Limb (tissue), 2 donors: ENCODE data around the gene COX15.
"Not testable (repeated sequence)": the region's sequence is repeated elsewhere in the genome, so short reads cannot be mapped to it uniquely, and the experiment has no call there.

Experiments
- DNase-seq, 2 donors: peaks; one replicate each; pipeline ENCODE4 v3.0.0-alpha.2; 2016; ENCODE audit errors: extremely low spot score in 2 of 2

Gene COX15

DNA sequence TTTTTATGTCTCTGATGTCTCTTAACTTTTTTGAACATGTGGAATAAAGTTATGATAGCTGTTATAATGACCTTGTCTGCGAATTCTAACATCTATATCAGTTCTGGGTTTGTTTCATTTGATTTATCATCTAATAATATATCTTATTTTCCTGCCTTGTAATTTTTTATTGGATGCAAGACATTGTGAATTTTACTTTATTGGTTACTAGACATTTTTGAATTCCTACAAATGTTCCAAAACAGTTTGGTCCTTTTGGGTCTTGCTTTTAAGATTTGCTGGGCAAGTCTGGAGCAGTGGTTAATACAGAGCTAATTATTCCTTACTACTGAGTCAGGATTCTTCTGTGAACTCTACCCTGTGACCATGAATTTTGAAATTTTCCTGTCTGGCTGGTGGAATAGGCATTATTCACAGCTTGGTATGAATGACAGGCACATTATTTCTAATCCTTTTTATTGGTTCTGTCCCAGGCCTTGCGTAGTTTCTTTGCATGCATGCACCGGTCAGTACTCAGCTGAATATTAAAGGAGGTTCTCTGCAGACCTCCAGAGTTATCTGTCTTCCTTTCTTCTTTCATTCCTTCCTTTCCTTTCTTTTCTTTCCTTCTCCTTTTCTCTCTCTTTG is 9.1 kb upstream of the COX15 start:
- DNase-seq, result no peak

DNA sequence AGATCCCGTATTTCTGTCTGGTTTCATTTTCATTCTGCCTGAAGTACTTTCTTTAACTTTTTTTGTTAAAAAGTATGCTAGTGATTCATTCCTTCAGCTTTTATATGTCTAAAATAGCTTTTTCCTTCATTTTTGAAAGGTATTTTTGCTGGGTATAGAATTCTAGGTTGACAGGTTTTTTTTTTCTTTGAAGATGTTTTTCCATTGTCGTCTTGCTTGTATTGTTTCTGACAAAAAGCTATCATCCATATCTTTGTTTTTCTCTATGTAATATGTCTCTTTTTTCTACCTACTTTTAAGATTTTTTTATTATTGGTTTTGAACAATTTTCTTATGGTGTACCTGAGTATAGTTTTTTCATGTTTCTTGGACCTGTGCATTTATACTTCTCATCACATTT is 8.3 kb upstream of the COX15 start:
- no peak for DNase-seq

DNA sequence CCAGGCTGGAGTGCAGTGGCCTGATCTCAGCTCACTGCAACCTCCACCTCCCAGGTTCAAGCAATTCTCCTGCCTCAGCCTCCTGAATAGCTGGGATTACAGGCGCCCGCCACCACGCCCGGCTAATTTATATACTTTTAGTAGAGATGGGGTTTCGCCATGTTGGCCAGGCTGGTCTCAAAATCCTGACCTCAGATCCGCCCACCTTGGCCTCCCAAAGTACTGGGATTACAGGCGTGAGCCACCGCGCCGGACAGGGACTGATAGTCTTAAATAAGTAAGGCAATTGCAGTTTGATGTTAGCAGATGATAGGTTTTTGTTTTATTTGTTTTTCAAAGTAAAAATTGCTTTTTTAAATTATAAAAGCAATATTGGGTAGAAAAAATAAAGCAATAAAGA is 2.2 kb upstream of the COX15 start:
- DNase-seq, result not testable (repeated sequence)

DNA sequence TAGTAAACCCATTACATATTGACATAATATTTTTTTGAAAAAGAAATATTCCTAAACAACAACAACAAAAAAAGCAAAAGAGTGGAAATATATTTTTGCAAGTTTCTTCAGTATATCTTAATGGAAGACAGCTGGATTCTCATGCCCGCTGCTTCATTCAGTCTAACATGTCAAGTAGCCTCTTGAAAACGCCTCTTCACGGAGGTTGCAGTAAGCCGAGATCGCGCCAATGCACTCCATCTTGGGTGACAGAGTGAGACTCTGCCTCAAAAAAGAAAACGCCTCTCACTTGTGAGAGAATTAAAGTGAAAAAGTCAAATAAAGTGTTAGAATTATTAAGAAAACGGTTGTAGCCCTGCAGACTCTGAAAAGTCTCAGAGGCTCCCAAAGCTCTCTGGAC is 1.4 kb upstream of the COX15 start:
- no peak for DNase-seq

DNA sequence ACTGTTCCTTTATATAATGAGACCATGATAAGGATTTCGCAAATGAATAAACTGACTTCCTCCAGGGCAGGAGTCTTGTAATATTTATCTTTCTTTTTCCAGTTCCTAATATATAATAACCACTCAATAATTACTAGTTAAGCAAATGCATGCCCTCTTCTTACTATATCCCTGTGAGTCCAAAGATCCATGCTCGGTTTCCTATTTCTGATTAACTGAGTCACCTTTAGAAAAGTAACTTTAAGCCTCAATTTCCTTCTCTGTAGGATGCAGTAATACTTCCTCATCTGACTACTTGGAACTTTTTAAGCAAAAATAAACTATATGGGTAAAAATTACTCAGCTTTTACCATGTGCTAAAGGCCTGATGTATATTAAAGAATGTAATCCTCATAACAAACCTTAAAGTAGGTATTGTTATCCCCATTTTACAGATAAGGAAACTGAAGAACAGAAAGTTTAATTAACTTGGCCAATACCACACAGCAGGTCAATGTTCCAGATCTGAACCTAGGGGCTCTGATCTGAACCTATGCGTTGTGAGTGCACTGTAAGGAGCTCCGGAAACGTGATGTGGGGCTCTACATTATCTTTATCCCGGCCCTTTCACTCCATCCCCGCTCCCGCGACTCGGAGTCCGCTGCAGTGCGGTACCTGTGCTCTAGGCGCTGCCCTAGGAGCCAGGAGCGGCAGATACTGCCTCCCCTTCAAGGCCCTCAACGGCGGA is 458 bp downstream of the COX15 start:
- no peak for DNase-seq

DNA sequence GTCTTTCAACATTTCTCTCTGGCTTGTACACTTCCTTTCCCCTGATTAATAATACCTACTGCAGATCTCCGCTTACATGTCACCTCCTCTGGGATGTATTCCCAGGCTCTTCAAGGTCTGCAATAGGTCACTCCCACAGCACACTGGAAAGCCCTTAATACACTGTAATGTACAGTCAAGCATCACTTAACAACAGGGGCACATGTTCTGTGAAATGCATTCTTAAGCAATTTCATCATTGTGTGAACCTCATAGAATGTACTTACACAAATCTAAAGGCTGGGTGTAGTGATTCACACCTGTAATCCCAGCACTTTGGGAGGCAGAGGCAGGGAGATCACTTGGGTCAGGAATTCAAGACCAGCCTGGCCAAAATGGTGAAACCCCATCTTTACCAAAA is 1.9 kb downstream of the COX15 start:
- DNase-seq, result no peak

DNA sequence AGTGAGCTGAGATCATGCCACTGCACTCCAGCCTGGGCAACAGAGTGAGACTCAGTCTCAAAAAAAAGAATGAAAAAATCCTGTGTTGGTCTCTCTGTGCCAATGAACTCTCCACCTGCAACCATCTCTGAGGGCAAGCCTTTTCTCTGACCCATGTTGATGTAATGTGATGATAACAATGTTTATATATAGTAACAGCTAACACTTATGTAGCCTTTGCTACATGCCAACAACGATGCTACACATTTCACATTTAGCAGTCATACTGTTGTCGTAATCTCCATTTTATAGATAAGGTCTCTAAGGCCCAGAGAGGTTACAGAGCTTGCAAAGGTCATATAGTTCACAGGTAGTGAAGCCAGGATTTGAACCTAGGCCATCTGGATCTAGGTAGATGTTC is 11.5 kb downstream of the COX15 start:
- no peak for DNase-seq

DNA sequence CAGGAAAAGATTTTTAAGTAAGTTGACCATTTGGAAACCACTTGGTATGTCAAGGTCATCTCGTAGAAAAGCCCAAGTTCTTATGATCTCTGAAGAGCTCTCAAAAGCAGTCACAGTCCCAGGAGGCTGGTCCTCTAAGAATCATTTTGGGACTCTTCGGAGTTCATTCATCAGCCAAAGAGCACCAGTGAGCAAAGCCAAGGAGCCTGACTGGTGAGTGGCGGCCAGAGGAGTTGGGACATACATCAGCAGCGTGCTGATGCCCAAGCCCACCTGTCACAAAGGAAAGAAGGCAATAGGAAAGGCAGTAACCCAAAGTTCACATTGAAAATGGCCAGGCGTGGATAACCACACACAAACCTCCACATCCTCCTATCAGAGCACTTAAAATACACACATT is 17.5 kb downstream of the COX15 start:
- no peak for DNase-seq

DNA sequence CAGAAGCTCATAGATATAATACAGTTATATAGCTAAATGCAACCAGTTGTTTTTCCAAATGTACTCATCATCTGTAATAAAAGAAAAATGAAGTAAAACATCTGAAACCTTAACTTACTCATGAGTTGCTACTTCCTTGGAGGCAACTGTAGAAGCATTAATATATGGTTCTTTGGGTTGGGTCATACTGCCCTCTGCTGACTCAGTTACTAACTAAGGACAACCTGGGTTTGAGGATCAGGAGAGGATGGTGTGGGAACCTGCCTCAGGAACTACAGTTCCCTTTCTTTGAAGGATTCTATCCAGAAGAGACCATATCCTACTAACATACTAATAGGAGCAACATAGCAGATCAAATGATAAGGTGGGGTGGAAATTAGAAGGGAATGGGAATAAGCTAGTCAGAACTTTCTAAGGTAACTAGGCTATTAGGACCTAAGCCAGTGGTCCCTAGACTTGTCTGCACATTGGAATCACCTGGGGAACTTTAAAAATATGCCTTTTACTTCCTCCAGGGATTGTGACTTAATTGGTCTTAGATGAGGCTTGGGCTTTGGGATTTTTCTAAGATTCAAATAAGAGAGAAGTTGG is 20.7 kb downstream of the COX15 start:
- DNase-seq, result peak in 1 of 2 donors; percentile 12

DNA sequence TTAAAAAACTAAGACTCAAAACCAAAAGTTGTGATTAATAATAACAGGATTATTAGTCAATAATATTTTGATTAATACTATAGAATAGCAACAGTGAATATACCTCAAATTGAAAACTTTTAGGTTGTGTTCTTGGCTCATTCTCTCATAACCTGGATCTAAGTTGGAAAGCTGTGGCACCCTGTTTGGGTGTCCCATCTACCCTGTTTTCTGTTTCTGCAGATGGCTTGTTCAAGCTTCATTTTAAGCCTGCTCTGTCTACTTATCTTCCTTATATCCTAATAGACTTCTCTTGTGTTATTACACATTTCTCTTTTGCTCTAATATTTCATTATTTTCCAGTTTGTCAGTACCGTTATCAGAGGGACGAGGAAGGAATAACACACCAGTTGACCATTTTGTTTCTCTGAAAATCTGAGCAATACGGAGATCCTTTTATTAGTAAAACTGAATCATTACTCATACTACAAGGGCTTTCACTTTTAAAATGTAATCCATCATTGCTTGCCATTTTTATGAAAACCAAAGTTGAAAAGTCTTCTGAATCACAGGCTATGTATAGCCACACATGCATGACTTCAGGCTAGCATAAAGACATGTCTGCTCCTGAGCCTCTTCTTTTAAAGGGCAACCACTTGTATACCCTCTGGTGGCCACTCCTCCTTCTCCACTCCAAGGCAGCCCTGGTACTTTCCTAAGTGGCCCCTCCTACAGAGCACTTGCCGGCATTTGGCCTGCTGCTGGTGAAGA is 22.3 kb downstream of the COX15 start:
- DNase-seq, result no peak

DNA sequence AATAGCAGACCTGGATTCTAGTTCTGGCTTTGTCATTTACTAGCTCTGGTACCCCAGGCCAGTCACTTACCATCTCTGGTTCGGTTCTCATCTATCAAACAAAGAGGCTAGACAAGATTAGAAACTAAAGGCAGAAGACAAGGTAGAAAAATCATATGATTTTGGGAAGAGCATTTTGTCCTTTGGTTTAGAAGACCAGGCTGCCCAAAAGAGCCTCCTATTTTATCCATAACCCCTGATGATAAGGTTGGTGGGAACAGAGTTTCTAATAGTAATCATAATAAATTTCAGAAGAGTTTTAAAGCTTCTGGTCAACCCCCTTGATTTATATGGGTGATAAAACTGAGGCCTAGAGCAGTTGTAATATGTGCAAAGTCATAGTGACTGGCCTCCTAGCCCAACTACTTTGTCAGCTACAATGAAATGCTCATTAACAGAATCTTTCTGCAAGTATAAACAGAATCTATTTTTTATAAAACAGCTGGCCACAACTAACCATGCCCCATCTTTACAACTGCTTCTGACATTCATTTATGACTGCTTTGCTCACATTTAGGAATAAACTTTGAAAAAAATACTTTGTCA is 23.4 kb downstream of the COX15 start:
- DNase-seq, result no peak

DNA sequence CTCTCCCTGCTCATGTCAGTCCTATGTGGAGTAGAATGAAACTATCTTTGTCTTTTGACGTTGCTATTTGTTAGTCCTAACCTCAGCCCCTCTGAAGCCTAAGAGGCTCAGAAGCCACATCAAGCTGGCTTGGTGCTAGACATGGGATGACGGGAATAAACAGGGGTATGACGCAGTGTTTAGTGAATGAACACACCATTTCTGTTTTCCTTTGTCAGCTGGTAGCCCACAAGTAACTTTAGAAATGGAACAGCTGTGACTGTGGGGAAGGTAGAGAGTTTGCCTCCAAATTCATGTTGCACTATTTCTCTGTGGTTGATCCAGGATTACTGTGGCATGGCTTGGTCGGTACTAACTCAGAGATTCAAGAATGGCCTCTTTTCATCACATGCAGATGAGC is 31.3 kb downstream of the COX15 start:
- no peak for DNase-seq

DNA sequence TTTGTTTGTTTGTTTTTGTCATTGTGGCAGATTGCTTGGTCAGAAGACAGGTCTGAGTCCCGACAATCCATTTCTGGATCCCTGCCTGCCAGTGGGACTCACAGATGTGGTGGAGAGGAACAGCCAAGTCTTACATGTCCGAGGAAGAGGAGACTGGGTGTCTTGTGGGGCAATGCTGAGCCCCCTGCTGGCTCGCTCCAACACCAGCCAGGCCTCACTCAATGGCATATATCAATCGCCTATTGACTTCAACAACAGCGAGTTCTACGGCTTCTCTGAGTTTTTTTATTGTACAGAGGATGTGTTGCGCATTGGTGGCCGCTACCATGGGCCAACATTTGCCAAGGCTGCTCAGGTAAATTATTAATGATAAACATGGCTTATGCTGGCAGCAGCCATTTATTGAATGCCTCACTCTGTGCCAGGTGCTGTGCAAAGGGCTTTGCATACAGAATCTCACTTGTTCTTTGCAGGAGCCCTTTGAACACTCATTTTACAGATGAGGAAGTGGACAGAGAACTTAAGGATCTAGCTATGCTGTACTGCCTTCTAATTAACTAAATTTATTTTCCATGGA is 33.3 kb downstream of the COX15 start:
- DNase-seq, result no peak

DNA sequence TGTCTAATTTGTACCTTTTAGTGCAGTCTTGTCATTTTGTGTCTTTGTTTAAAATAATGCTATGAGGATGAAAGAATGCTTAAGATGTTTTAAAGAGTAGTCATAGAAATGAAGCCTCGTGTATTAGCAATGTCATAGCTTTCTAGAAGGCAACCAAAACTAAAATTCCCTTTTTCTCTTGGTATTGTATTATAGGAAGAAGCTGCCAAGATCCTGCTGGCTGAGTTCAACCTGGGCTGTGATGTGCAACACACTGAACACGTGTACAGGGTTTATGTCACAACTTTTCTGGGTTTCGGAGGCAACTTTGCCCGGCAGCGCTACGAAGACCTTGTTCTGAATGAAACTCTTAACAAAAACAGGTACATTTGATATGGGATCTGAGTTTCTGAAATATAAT is 36.2 kb downstream of the COX15 start:
- DNase-seq, result no peak

DNA sequence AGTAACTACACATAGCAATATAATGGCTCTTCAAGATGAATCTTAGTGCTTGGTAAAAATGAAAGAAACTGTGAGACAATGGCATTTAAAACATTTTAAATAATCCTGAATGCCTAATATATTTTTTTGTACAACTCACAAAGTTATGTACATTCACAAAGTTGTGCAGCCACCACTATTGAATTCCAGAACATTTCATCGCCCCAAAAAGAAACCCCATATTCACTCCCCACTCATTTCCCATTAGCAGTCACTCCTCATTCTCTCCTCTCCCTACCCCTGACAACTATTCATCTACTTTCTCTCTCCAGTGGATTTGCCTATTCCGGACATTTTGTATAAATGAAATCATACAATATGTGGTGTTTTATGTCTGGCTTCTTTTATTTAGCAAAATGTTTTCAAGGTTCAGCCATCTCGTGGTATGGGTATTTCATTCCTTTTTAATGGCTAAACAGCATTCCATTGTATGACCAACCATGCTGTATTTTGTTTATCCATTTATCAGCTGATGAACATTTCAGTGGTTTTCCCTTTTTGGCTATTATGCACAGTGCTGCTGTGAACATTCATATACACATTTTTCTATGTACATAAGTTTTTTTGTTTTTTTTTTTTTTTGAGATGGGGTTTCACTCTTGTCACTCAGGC is 37.9 kb downstream of the COX15 start:
- no peak for DNase-seq

DNA sequence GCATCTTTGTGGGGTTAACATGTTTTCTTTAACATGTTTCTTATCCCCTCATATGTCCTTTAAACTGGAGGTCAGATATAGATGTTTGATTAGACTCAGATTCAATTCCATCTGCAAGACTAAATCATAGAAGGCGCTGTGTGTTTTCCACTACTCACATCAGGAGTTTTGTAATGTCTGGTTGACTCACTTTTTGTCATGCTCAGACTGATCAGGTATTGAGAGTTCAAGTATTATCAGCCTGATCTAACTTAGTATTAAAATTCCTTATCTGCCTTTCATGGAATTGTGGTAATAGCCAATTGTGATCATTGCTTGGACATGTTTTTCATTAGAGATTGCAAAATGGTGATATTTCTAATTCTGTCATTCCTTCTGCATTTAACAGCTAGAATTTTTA is 42.5 kb downstream of the COX15 start:
- DNase-seq, result no peak

DNA sequence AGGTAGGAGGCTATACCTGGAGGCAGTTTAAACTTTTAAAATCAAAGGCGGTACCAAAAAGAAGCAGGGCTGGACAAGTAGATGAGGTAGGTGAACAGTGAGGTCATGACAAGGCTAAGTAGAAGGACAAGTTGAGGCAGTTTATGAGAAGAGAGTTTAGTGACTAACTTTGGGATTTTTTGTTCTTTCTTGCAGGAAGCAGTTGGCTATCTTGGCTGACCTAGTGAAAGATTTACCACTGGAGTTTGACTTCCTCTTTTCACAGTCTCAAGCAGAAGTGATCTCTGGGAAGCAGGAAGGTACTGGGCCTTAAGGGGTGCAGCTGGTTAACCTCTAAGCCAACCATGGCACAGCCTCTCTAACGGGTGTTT is 46.3 kb downstream of the COX15 start:
- DNase-seq, result no peak

DNA sequence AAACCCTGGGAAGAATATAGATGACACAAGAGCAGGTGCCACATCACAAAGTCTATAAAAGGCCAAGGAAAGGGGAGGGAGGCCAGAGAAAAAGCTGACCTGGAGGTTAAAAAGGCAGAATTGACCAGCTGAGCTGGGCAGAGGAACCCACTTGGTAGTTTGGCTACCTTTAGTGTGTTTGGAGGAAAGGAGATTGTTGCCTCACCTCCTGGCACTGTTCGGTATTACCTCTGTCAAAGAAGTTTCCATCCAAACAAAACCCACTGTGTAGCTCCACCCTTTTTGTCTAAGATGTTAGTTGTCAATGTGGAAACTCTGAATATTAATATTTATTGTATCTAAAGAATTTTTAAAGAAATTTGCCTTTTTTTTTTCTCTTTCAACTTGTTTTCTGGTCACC is 49.2 kb downstream of the COX15 start:
- DNase-seq, result no peak
